Prostate gland (tissue), 2 donors: ENCODE data around the gene GMPS. TPM values are rescaled to one million over a fixed set of nuclear protein-coding genes. Genes with fewer than 3 reads are reported as not detected.

ENCODE experiments used
- DNase-seq: peaks from one replicate; pipeline ENCODE4 v3.0.0-alpha.2; 2019; ENCODE audit warnings: low spot score
- H3K27ac ChIP-seq, 2 donors: fragments of 200-600 bp; sonication (generic); 2 replicates each; pipeline ENCODE4 v1.5.1; 2017 to 2019
- H3K27me3 ChIP-seq: fragments of 200-600 bp; sonication (generic); replicated peaks from 2 replicates; pipeline ENCODE4 v1.5.1; 2019; ENCODE audit not compliant: insufficient read depth
- H3K36me3 ChIP-seq, 2 donors: fragments of 200-600 bp; sonication (generic); 1 replicate in 1 of 2; 2 replicates in 1 of 2; pipeline versions ENCODE4 v1.5.1 to v1.8.1; 2017 to 2019
- H3K4me1 ChIP-seq: fragments of 200-600 bp; sonication (generic); replicated peaks from 2 replicates; pipeline ENCODE4 v1.5.1; 2019
- H3K4me3 ChIP-seq, 2 donors: fragments of 200-600 bp; sonication (generic); 2 replicates each; pipeline ENCODE4 v1.5.1; 2017 to 2019
- H3K9me3 ChIP-seq: fragments of 200-600 bp; sonication (generic); 2 replicates; pipeline ENCODE4 v1.5.1; 2017
- POLR2A ChIP-seq: fragments of 450-650 bp; IDR thresholded peaks from one replicate; pipeline ENCODE4 v1.6.1; 2016; ENCODE audit warnings: antibody characterized with exemption, mild to moderate bottlenecking
- POLR2AphosphoS5 ChIP-seq: sonication (generic); formaldehyde crosslinking; IDR thresholded peaks from one replicate; pipeline ENCODE4 v1.6.1; 2017; ENCODE audit warnings: antibody characterized with exemption
- WGBS: methylation state at CpG from one replicate; pipeline ENCODE4 v1.1.5; 2018; 5-methylcytosine and 5-hydroxymethylcytosine counted together
- intact Hi-C: fragments of 100-400 bp; cut with DNase I; formaldehyde crosslinking; loops from one replicate; pipeline ENCODE4 v1.14.2; 2022
- total RNA-seq, 2 donors: library from RNA; depleted of rRNA; stranded (reverse); fragments of >200 nt; gene quantifications; one replicate each; pipeline ENCODE4 v1.1.0, GENCODE V29; 2016
- TF ChIP-seq, protein P1 (sequence below), 4 experiments: fragments of 200-600 bp in 2 of 4; fragments of 450-650 bp in 2 of 4; sonication (generic) in 2 of 4; IDR thresholded peaks; 1 replicate in 3 of 4; 2 replicates in 1 of 4; pipeline ENCODE4 v1.5.1; 2016 to 2019; ENCODE audit warnings: antibody characterized with exemption in 4 of 4, mild to moderate bottlenecking in 2 of 4, moderate library complexity in 2 of 4

Gene GMPS
- total RNA-seq, 2 donors from 2014 or later = 24.7 to 51.0 TPM

DNA sequence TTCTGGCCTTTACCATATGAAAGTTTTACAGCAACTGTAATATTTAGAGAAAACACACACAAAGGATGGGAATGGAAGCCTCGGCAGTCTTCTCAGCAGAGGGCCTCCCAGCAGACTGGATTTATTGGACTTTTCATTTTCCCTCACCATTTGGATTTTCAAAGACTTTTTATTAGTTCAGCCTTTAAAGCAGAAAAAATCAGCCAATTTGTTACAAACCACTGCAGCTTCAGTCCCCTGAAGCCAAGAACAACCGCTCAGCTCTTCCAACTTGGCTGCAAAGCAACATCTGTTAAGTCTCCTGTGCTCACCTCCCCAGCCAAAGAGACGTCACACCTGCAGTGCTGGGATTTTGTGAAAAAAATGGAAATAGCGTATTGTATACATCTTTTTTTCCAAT lies 120.8 kb downstream of the GMPS start:
- Histone ChIP-seq H3K27me3 (no peaks in the 10 kb centered on the region), H3K9me3 (no peaks in the 10 kb centered on the region), H3K4me3 (no peak overlapping the region), H3K4me1 (no peaks in the 10 kb centered on the region), H3K27ac (no peak overlapping the region), H3K36me3 (no peaks in the 10 kb centered on the region)
- intact Hi-C loops = no loop called here
- TF ChIP-seq POLR2AphosphoS5 = no peak
- TF ChIP-seq POLR2A = no peak
- TF ChIP-seq, protein P1, sequence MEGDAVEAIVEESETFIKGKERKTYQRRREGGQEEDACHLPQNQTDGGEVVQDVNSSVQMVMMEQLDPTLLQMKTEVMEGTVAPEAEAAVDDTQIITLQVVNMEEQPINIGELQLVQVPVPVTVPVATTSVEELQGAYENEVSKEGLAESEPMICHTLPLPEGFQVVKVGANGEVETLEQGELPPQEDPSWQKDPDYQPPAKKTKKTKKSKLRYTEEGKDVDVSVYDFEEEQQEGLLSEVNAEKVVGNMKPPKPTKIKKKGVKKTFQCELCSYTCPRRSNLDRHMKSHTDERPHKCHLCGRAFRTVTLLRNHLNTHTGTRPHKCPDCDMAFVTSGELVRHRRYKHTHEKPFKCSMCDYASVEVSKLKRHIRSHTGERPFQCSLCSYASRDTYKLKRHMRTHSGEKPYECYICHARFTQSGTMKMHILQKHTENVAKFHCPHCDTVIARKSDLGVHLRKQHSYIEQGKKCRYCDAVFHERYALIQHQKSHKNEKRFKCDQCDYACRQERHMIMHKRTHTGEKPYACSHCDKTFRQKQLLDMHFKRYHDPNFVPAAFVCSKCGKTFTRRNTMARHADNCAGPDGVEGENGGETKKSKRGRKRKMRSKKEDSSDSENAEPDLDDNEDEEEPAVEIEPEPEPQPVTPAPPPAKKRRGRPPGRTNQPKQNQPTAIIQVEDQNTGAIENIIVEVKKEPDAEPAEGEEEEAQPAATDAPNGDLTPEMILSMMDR (IDR thresholded peaks at IDR 0.05) = no peak
- WGBS = 26% methylated on average over 4 of the region's 4 CpGs
- no peak for DNase-seq

DNA sequence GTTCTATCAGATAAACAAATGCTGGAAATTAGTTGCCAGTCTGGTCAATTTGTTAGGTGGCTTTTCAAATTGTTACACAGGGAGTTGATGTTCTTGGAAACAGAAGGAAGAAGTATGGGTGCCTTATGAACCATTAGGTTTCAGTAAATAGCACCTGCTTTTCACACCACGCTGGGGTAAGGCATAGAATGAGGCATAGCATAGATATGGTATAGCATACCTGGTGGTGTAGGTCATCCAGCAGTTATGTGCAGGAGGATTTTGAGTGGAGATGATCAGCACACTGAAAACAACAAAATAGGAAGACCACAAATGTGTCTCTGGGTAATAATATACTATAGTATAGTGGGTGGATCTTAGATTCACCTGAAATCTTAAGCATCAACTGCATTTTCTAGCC lies 121.4 kb downstream of the GMPS start:
- TF ChIP-seq POLR2AphosphoS5 (no peak), POLR2A (no peak)
- TF ChIP-seq, protein P1 (IDR thresholded peaks at IDR 0.05) = no peak
- no peaks in the 10 kb centered on the region for H3K36me3 ChIP-seq
- WGBS = 71% methylated on average over 1 of the region's 1 CpG
- DNase-seq = no peak
- H3K9me3 ChIP-seq = no peaks in the 10 kb centered on the region
- H3K27me3 ChIP-seq = no peaks in the 10 kb centered on the region
- no peak overlapping the region for H3K4me3 ChIP-seq
- no peak overlapping the region for H3K27ac ChIP-seq
- intact Hi-C loops = no loop called here
- no peaks in the 10 kb centered on the region for H3K4me1 ChIP-seq

Other genes starting within 250 kb of the GMPS start
- 10 to 100 TPM in 1 of 2 donors, under 1 TPM in 1; 0.64 to 12.2 TPM for gene PLCH1, start 125.6 kb upstream of the GMPS start, total RNA-seq
- gene C3orf33, start 64.4 kb upstream of the GMPS start, total RNA-seq = 1 to 10 TPM; 4.9 to 7.6 TPM
- gene SLC33A1, start 16.2 kb upstream of the GMPS start, total RNA-seq = 10 to 100 TPM; 43.4 to 43.9 TPM
- gene KCNAB1, start 249.9 kb downstream of the GMPS start, total RNA-seq = 1 to 10 TPM; 5.2 to 9.5 TPM